ENCODE measurements around the gene CXCL16. TPM values are rescaled to one million over a fixed set of nuclear protein-coding genes. Genes with fewer than 3 reads are reported as not detected.

CXCL16 gene, protein sequence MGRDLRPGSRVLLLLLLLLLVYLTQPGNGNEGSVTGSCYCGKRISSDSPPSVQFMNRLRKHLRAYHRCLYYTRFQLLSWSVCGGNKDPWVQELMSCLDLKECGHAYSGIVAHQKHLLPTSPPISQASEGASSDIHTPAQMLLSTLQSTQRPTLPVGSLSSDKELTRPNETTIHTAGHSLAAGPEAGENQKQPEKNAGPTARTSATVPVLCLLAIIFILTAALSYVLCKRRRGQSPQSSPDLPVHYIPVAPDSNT
- 0.33 TPM in 1 of 2 replicates, not detected in the other for total RNA-seq (2013; cell fraction: nucleolus; rRNA removed)
- total RNA-seq (2014; rRNA removed) (0.62 and 0.71 TPM in 2 replicates), total RNA-seq (2014; rRNA removed; fragmentation: Illumina TruSeq; extraction: Trizol) (0.67 and 0.74 TPM in 2 replicates), total RNA-seq (2021) (1.4 and 2.1 TPM in 2 replicates), polyA plus RNA-seq (2011; rRNA removed) (0.68 and 0.84 TPM in 2 replicates), polyA plus RNA-seq (2014; fragmentation: Illumina TruSeq; extraction: Trizol) (1.7 and 2.2 TPM in 2 replicates), polyA plus RNA-seq (2014; fragmentation: Nextera tagmentation; extraction: Ambion mirVana) (under 1 TPM; 0.26 to 0.35 TPM), polyA plus RNA-seq (2014; rRNA removed) (0.89 and 1.9 TPM in 2 replicates), polyA plus RNA-seq (2016; fragmentation: Nextera tagmentation; extraction: Ambion mirVana) (under 1 TPM; 0.15 to 0.35 TPM), polyA minus RNA-seq (2011; rRNA and poly(A)+ RNA removed) (0.22 and 0.88 TPM in 2 replicates), Bru-seq, nascent RNA (not detected), BruChase-seq, experiment 1, labeled RNA remaining after a 6-hour chase (percentile 26 among the genes with signal in this experiment), BruChase-seq, experiment 2, labeled RNA remaining after a 2-hour chase (percentile 21 among the genes with signal in this experiment)
- polyA plus RNA-seq (2011; ENCODE audit: low read depth) = 0.30 TPM
- 0.77 and 1.1 TPM in 2 replicates for polyA plus RNA-seq (2011; cell fraction: cytosol; rRNA removed)
- polyA plus RNA-seq (2011; cell fraction: nucleus; rRNA removed) = 0.51 and 0.58 TPM in 2 replicates
- polyA plus RNA-seq (2012) = 0.61 and 0.79 TPM in 2 replicates
- polyA minus RNA-seq (2011; cell fraction: cytosol; rRNA and poly(A)+ RNA removed) = not detected in 2 replicates
- 0.12 TPM in 1 of 2 replicates, not detected in the other for polyA minus RNA-seq (2011; cell fraction: nucleus; rRNA and poly(A)+ RNA removed)
- long read RNA-seq, experiment 1 = 0 reads
- long read RNA-seq, experiment 2 = 0 reads

DNA sequence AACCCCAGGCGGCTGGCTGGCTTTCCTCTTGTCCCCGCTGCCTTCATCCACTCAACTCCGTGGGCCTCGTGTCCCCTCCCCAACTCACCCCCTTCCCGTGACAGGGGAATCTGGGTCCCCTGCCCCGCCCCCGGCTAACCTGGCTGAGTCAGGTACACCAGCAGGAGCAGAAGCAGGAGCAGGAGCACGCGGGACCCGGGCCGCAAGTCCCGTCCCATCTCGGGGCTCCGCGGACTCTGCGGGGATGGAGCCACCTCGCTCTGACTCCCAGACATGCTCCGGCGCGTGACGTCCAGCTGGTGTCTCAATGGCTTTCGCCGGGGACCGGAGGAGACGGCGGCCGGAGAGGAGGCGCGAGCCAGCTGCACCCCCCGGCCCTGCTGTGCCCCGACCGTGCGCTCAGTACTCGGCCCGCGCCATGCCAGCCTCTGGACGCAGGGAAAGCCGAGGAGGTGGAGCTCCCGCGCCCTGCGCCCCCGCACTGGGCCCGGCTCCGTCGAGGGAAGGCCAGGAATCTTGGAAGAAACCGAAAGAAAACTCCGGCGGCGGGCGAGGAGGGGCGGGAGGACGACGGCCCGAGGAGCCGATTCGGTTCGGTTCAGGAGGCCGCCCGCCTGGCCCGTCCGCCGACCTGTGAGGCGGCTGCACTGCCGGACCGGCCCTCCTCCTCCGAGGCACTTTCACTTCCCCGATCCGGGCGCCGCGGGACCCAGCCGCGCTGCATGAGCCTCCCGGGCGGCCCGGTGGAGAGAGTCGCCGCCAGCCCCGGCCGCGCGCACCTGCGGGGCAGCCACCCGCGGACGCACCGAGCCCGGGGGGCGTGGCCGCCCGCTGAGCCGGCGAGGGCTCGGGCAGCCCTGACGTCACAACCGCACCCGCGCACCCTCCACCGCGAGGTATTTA lies at the start of gene CXCL16, which contains the start of gene ZMYND15:
Gene CXCL16 (minus strand): TSS at position 807 of the 903 bp plus-strand sequence. CDS start 589 bp downstream, at position 218.
Gene ZMYND15 (plus strand): TSS at position 712 of the 903 bp plus-strand sequence. CDS start 716 bp downstream, outside the sequence.
- Histone ChIP-seq H3K4me3 (peak within 1 kb of the TSS; percentile 72), H3K9me3 (replicated peaks; ENCODE audit: control insufficient read depth, insufficient read depth, low read length) (no peaks in the 10 kb centered on the region), H2AFZ (ENCODE audit: control insufficient read depth, low read depth, low read length) (peak within 1 kb of the TSS; percentile 62), H3K36me3 (ENCODE audit: control insufficient read depth in 2 of 2, insufficient read depth in 2 of 2, low read length in 1 of 2) (no peaks in the 10 kb centered on the region), H3K9ac (ENCODE audit: control insufficient read depth, insufficient read depth, low read length) (peak within 1 kb of the TSS; percentile 27; the same call in 1 of the 2 replicates), H3K4me1 (ENCODE audit: control insufficient read depth, insufficient read depth, low read length) (peaks cover 3% of the 10 kb centered on the region; the same call in 1 of the 2 replicates), H3K79me2 (ENCODE audit: control insufficient read depth, insufficient read depth, low read length) (no peaks in the 10 kb centered on the region), H3K27me3 (replicated peaks in 1 of 2; ENCODE audit: control insufficient read depth in 2 of 2, insufficient read depth in 2 of 2, low read length in 1 of 2) (peaks cover 10 to 15% of the 10 kb centered on the region in 2 experiments), H3K27ac (ENCODE audit: control insufficient read depth, insufficient read depth) (no peak within 1 kb of the TSS), H4K20me1 (ENCODE audit: control insufficient read depth, insufficient read depth) (no peaks in the 10 kb centered on the region), H3K4me2 (ENCODE audit: control insufficient read depth, insufficient read depth) (peak within 1 kb of the TSS; percentile 95)
- WGBS (ENCODE audit: insufficient coverage, insufficient replicate concordance, low lambda C conversion rate, missing lambda C conversion rate) = 2% methylated on average over 97 of the region's 100 CpGs
- in situ Hi-C loops (cut with MboI) (no loop called here), intact Hi-C loops (cut with micrococcal nuclease; ENCODE audit: unreplicated experiment) (loop anchor here (10.0 kb wide), 1 partner anchor 45 kb away; the partner anchor contains the start of genes GLTPD2 and VMO1)
- FAIRE-seq = no peak
- ChIA-PET CTCF (interaction anchor here (0.6 to 1.1 kb wide), 3 partner anchors 31 to 320 kb away, joined by 3 read pairs; partner anchors contain the start of gene CHRNE), POLR2A (no interaction called here), SMC1A (ENCODE audit: uncharacterized antibody, unreplicated experiment) (no interaction called here), RAD21 (ENCODE audit: unreplicated experiment) (no interaction called here)
- peak; percentile 92 for ATAC-seq
- BruUV-seq (replicated peaks) = no TSS peak
- DNase-seq (ENCODE audit: low read depth, low spot score) = no peak
- TF ChIP-seq NRF1 (conservative IDR thresholded peaks at IDR 0.05; ENCODE audit: low read depth, low read length) = no peak
- no peak for TF ChIP-seq EP300 (IDR thresholded peaks at IDR 0.05; ENCODE audit: borderline replicate concordance in 1 of 2, control insufficient read depth in 1 of 2, low read depth in 2 of 2, low read length in 2 of 2)
- TF ChIP-seq CBX3 (IDR thresholded peaks at IDR 0.05; ENCODE audit: borderline replicate concordance, low read depth) = no peak
- no peak for TF ChIP-seq POLR2A (IDR thresholded peaks at IDR 0.05; ENCODE audit: low read depth, low read length)
- no peak for TF ChIP-seq WRNIP1 (IDR thresholded peaks at IDR 0.05; ENCODE audit: borderline replicate concordance, low read depth, low read length)
- no peak for TF ChIP-seq SIX5 (IDR thresholded peaks at IDR 0.05; ENCODE audit: low read depth, low read length, severe bottlenecking)
- no peak for TF ChIP-seq RUNX3 (IDR thresholded peaks at IDR 0.05; ENCODE audit: low read length)
- TF ChIP-seq TCF7 (IDR thresholded peaks at IDR 0.05; ENCODE audit: borderline replicate concordance) = no peak
- peak; percentile 63; the same call in 1 of the 2 replicates for TF ChIP-seq LARP7 (IDR thresholded peaks at IDR 0.05)
- TF ChIP-seq ETV6 (conservative IDR thresholded peaks at IDR 0.05 in 1 of 2, IDR thresholded peaks at IDR 0.05 in 1 of 2; ENCODE audit: borderline replicate concordance in 1 of 2, low read depth in 1 of 2) = no peak
- no peak for TF ChIP-seq RCOR1 (conservative IDR thresholded peaks at IDR 0.05; ENCODE audit: low read depth, low read length)
- TF ChIP-seq SMAD5 (IDR thresholded peaks at IDR 0.05; ENCODE audit: low read depth) = no peak
- TF ChIP-seq MTA2 (IDR thresholded peaks at IDR 0.05; ENCODE audit: low read depth) = no peak
- TF ChIP-seq GATAD2B (conservative IDR thresholded peaks at IDR 0.05; ENCODE audit: low read depth) = peak; percentile 36; the same call in 1 of the 2 replicates
- TF ChIP-seq, protein P1, sequence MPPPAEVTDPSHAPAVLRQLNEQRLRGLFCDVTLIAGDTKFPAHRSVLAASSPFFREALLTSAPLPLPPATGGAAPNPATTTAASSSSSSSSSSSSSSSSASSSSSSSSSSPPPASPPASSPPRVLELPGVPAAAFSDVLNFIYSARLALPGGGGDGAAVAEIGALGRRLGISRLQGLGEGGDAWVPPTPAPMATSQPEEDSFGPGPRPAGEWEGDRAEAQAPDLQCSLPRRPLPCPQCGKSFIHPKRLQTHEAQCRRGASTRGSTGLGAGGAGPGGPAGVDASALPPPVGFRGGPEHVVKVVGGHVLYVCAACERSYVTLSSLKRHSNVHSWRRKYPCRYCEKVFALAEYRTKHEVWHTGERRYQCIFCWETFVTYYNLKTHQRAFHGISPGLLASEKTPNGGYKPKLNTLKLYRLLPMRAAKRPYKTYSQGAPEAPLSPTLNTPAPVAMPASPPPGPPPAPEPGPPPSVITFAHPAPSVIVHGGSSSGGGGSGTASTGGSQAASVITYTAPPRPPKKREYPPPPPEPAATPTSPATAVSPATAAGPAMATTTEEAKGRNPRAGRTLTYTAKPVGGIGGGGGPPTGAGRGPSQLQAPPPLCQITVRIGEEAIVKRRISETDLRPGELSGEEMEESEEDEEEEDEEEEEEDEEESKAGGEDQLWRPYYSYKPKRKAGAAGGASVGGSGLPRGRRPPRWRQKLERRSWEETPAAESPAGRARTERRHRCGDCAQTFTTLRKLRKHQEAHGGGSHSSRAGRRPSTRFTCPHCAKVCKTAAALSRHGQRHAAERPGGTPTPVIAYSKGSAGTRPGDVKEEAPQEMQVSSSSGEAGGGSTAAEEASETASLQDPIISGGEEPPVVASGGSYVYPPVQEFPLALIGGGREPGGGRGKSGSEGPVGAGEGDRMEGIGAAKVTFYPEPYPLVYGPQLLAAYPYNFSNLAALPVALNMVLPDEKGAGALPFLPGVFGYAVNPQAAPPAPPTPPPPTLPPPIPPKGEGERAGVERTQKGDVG (CRISPR knock-in tag; IDR thresholded peaks at IDR 0.05) = no peak
- 0 out of 2 replicates have a peak, but pooled peaks have one; percentile 14 for TF ChIP-seq TCF3 (IDR thresholded peaks at IDR 0.05; ENCODE audit: borderline replicate concordance, insufficient read depth, low read depth, low read length)

Data from GM12878 (cell line).